ENCODE results near the gene LCMT1. TPM values are rescaled to one million over a fixed set of nuclear protein-coding genes. Genes with fewer than 3 reads are reported as not detected.

The LCMT1 gene
- total and polyA plus RNA-seq, 9 of the 15 experiments (the other 6 are each of a cell fraction or from before 2014, with no cell fraction given), result 20.0 to 42.8 (median 32.3) TPM

GRCh38 chr16:25063865-25064264 is 47.7 kb upstream of the LCMT1 start (continued):
- TF ChIP-seq ZNF511 (CRISPR knock-in tag; IDR thresholded peaks at IDR 0.05) (no peak), MYNN (IDR thresholded peaks at IDR 0.05) (no peak), MYNN (CRISPR knock-in tag; IDR thresholded peaks at IDR 0.05) (no peak), ZBTB33 (CRISPR knock-in tag; IDR thresholded peaks at IDR 0.05) (no peak), GTF2E2 (tag; IDR thresholded peaks at IDR 0.05) (no peak), ZNF3 (CRISPR knock-in tag; IDR thresholded peaks at IDR 0.05) (no peak), ZBTB12 (CRISPR knock-in tag; IDR thresholded peaks at IDR 0.05) (peak; percentile 12; the same call in 1 of the 2 replicates), SREBF2 (CRISPR knock-in tag; IDR thresholded peaks at IDR 0.05) (no peak), E4F1 (CRISPR knock-in tag; IDR thresholded peaks at IDR 0.05; ENCODE audit: borderline replicate concordance) (no peak), HDAC6 (IDR thresholded peaks at IDR 0.05; ENCODE audit: low read depth, low read length) (no peak), OTX1 (CRISPR knock-in tag; IDR thresholded peaks at IDR 0.05) (no peak), KLF1 (tag; IDR thresholded peaks at IDR 0.05) (no peak), MLLT1 (IDR thresholded peaks at IDR 0.05) (peak in 1 of 2 experiments; percentile 14; a peak in 1 of 4 replicates), ZNF324 (CRISPR knock-in tag; IDR thresholded peaks at IDR 0.05) (no peak), STAT6 (CRISPR knock-in tag; IDR thresholded peaks at IDR 0.05) (no peak), EGR1 (conservative IDR thresholded peaks at IDR 0.05) (peak; percentile 82), ZNF444 (CRISPR knock-in tag; IDR thresholded peaks at IDR 0.05) (no peak), BDP1 (IDR thresholded peaks at IDR 0.05; ENCODE audit: insufficient read depth, insufficient read length) (no peak), ESRRB (CRISPR knock-in tag; IDR thresholded peaks at IDR 0.05; ENCODE audit: borderline replicate concordance) (no peak), ZNF217 (CRISPR knock-in tag; IDR thresholded peaks at IDR 0.05) (no peak)

Data from K562 (cell line).